Liver (tissue), 9 donors: Measurements from ENCODE around the gene FTO. TPM values are rescaled to one million over a fixed set of nuclear protein-coding genes. Genes with fewer than 3 reads are reported as not detected.
"Not testable (repeated sequence)": the region's sequence is repeated elsewhere in the genome, so short reads cannot be mapped to it uniquely, and the experiment has no call there.

Source experiments
- DNase-seq: peaks from one replicate; pipeline ENCODE4 v3.0.0-alpha.2; 2017; ENCODE audit warnings: low spot score
- H3K27ac ChIP-seq, 2 donors: one replicate each; pipeline ENCODE4 v1.7.0; 2013; ENCODE audit warnings: inconsistent platforms in 2 of 2, low read length in 2 of 2, control low read depth in 1 of 2, low read depth in 1 of 2, mild to moderate bottlenecking in 1 of 2
- H3K27me3 ChIP-seq, 4 donors: one replicate each; pipeline versions ENCODE4 v1.6.1 to v1.7.0; 2013; ENCODE audit warnings: low read length in 3 of 4, inconsistent platforms in 1 of 4, mild to moderate bottlenecking in 1 of 4, moderate library complexity in 1 of 4; ENCODE audit not compliant: control insufficient read depth in 4 of 4, insufficient read depth in 4 of 4
- H3K36me3 ChIP-seq, 4 donors: one replicate each; pipeline versions ENCODE4 v1.6.1 to v1.7.0; 2013; ENCODE audit warnings: low read length in 3 of 4, mild to moderate bottlenecking in 3 of 4, low read depth in 1 of 4, moderate library complexity in 1 of 4; ENCODE audit not compliant: control insufficient read depth in 4 of 4, insufficient read depth in 3 of 4
- H3K4me1 ChIP-seq, 4 donors: one replicate each; pipeline versions ENCODE4 v1.6.1 to v1.7.0; 2013; ENCODE audit warnings: low read length in 3 of 4, mild to moderate bottlenecking in 3 of 4, moderate library complexity in 1 of 4; ENCODE audit not compliant: control insufficient read depth in 4 of 4, insufficient read depth in 4 of 4
- H3K4me3 ChIP-seq, 3 donors: one replicate each; pipeline versions ENCODE4 v1.6.1 to v1.7.0; 2013; ENCODE audit warnings: low read length in 3 of 3, control low read depth in 1 of 3, low read depth in 1 of 3, mild to moderate bottlenecking in 1 of 3
- H3K9ac ChIP-seq, 2 donors: one replicate each; pipeline ENCODE4 v1.7.0; 2013; ENCODE audit warnings: low read length in 2 of 2, mild to moderate bottlenecking in 2 of 2, moderate library complexity in 2 of 2, control low read depth in 1 of 2, low read depth in 1 of 2
- H3K9me3 ChIP-seq, 4 donors: one replicate each; pipeline versions ENCODE4 v1.6.1 to v1.7.0; 2013; ENCODE audit warnings: low read length in 3 of 4; ENCODE audit not compliant: control insufficient read depth in 4 of 4
- ATF3 ChIP-seq: IDR thresholded peaks from 2 replicates; pipeline ENCODE4 v1.6.1; 2016; ENCODE audit warnings: antibody characterized with exemption
- CTCF ChIP-seq: fragments of 150-350 bp; IDR thresholded peaks from 2 replicates; pipeline ENCODE4 v1.5.1; 2017; ENCODE audit warnings: improper control_type of control experiment, low read depth, low read length; ENCODE audit not compliant: missing input control
- EGR1 ChIP-seq, 2 donors: IDR thresholded peaks; 2 replicates each; pipeline ENCODE4 v1.6.1; 2016 to 2018; ENCODE audit warnings: antibody characterized with exemption in 2 of 2, low read depth in 2 of 2
- FOXA2 ChIP-seq: IDR thresholded peaks from 2 replicates; pipeline ENCODE4 v1.6.1; 2016; ENCODE audit warnings: antibody characterized with exemption
- GABPA ChIP-seq, 2 donors: IDR thresholded peaks in 1 of 2; conservative IDR thresholded peaks in 1 of 2; 2 replicates each; pipeline ENCODE4 v1.6.1; 2016; ENCODE audit warnings: antibody characterized with exemption in 2 of 2, mild to moderate bottlenecking in 1 of 2, moderate library complexity in 1 of 2
- HNF4A ChIP-seq, 2 donors: conservative IDR thresholded peaks; 2 replicates each; pipeline ENCODE4 v1.6.1; 2016; ENCODE audit warnings: antibody characterized with exemption in 2 of 2, mild to moderate bottlenecking in 2 of 2
- HNF4G ChIP-seq: IDR thresholded peaks from 2 replicates; pipeline ENCODE4 v1.6.1; 2016; ENCODE audit warnings: antibody characterized with exemption
- JUND ChIP-seq, 2 donors: IDR thresholded peaks; 2 replicates each; pipeline ENCODE4 v1.6.1; 2016; ENCODE audit warnings: antibody characterized with exemption in 2 of 2
- MAX ChIP-seq: IDR thresholded peaks from 2 replicates; pipeline ENCODE4 v1.6.1; 2016; ENCODE audit warnings: antibody characterized with exemption
- NR2F2 ChIP-seq: IDR thresholded peaks from 2 replicates; pipeline ENCODE4 v1.6.1; 2016; ENCODE audit warnings: antibody characterized with exemption
- RAD21 ChIP-seq, 2 donors: IDR thresholded peaks; 2 replicates each; pipeline ENCODE4 v1.6.1; 2016; ENCODE audit warnings: antibody characterized with exemption in 2 of 2, mild to moderate bottlenecking in 2 of 2
- REST ChIP-seq: IDR thresholded peaks from 2 replicates; pipeline ENCODE4 v1.6.1; 2016; ENCODE audit warnings: antibody characterized with exemption, mild to moderate bottlenecking
- RXRA ChIP-seq, 2 donors: IDR thresholded peaks; 2 replicates each; pipeline ENCODE4 v1.6.1; 2017 to 2018; ENCODE audit warnings: antibody characterized with exemption in 2 of 2, mild to moderate bottlenecking in 1 of 2
- TAF1 ChIP-seq: conservative IDR thresholded peaks from 2 replicates; pipeline ENCODE4 v1.6.1; 2016; ENCODE audit warnings: antibody characterized with exemption, mild to moderate bottlenecking
- YY1 ChIP-seq: IDR thresholded peaks from 2 replicates; pipeline ENCODE4 v1.6.1; 2016; ENCODE audit warnings: antibody characterized with exemption, mild to moderate bottlenecking
- WGBS: extraction: QIAGEN DNeasy Blood & Tissue Kit; methylation state at CpG from one replicate; pipeline ENCODE4 v1.1.7; 2013; 5-methylcytosine and 5-hydroxymethylcytosine counted together
- polyA plus RNA-seq, 2 donors: library from polyadenylated mRNA; stranded (reverse) in 1 of 2; unstranded in 1 of 2; fragments of 200-250 nt in 1 of 2; fragments of >200 nt in 1 of 2; fragmentation: Nextera tagmentation in 1 of 2; extraction: Ambion mirVana in 1 of 2; gene quantifications; one replicate each; pipeline versions ENCODE4 v1.2.1 to v1.2.3, GENCODE V29; 2013 to 2015
- total RNA-seq, 2 donors: library from RNA; depleted of rRNA; stranded (reverse); fragments of >200 nt; gene quantifications; one replicate each; pipeline ENCODE4 v1.2.3, GENCODE V29; 2014
- donor health status: healthy.
- donor health status: healthy.
- donor health status: healthy.
- donor health status: healthy.
- donor health status: healthy.

Gene FTO
- total and polyA plus RNA-seq, 4 donors, result 12.0 to 54.2 (median 24.6) TPM

- no peak for TF ChIP-seq YY1
- TF ChIP-seq HNF4A (conservative IDR thresholded peaks at IDR 0.05), result no peak
- no peak for TF ChIP-seq NR2F2
- TF ChIP-seq CTCF, result no peak
- no peak for TF ChIP-seq JUND (IDR thresholded peaks at IDR 0.05)
- TF ChIP-seq REST, result no peak
- no peak for TF ChIP-seq GABPA (IDR thresholded peaks at IDR 0.05 in 1 of 2, conservative IDR thresholded peaks at IDR 0.05 in 1 of 2)
- no peak for TF ChIP-seq TAF1
- no peaks in the 10 kb centered on the region for H3K9me3 ChIP-seq
- no peak overlapping the region for H3K9ac ChIP-seq
- H3K4me3 ChIP-seq, result no peak overlapping the region
- no peak for DNase-seq
- H3K36me3 ChIP-seq, result no peaks in the 10 kb centered on the region
- no peak overlapping the region for H3K27ac ChIP-seq
- H3K27me3 ChIP-seq, result no peaks in the 10 kb centered on the region
- H3K4me1 ChIP-seq, result no peaks in the 10 kb centered on the region
These were observed 25.1 kb upstream of the FTO start for GRCh38 chr16:53678756-53679343.

GRCh38 chr16:53680756-53681155 is 23.2 kb upstream of the FTO start:
- DNase-seq, result no peak
- WGBS, result 90% methylated on average over 2 of the region's 2 CpGs
- Histone ChIP-seq H3K27ac (no peak overlapping the region), H3K9me3 (no peaks in the 10 kb centered on the region), H3K4me1 (no peaks in the 10 kb centered on the region), H3K27me3 (no peaks in the 10 kb centered on the region), H3K9ac (no peak overlapping the region), H3K4me3 (no peak overlapping the region), H3K36me3 (no peaks in the 10 kb centered on the region)
- TF ChIP-seq GABPA (IDR thresholded peaks at IDR 0.05 in 1 of 2, conservative IDR thresholded peaks at IDR 0.05 in 1 of 2), result no peak

- no peaks in the 10 kb centered on the region for H3K36me3 ChIP-seq
- H3K4me1 ChIP-seq, result no peaks in the 10 kb centered on the region
- WGBS, result 48% methylated on average over 2 of the region's 2 CpGs
- TF ChIP-seq YY1, result no peak
- TF ChIP-seq TAF1, result no peak
- no peak for TF ChIP-seq RAD21 (IDR thresholded peaks at IDR 0.05)
- TF ChIP-seq REST, result no peak
- no peak for TF ChIP-seq HNF4A (conservative IDR thresholded peaks at IDR 0.05)
- TF ChIP-seq MAX, result no peak
- TF ChIP-seq EGR1 (IDR thresholded peaks at IDR 0.05; ENCODE audit: low read depth in 2 of 2), result no peak
- no peak for TF ChIP-seq RXRA (IDR thresholded peaks at IDR 0.05)
- TF ChIP-seq FOXA2, result no peak
- no peak for TF ChIP-seq ATF3
- no peak for TF ChIP-seq HNF4G
- H3K27ac ChIP-seq, result no peak overlapping the region
- H3K9me3 ChIP-seq, result no peaks in the 10 kb centered on the region
- no peak overlapping the region for H3K9ac ChIP-seq
- H3K27me3 ChIP-seq, result no peaks in the 10 kb centered on the region
- DNase-seq, result no peak
- H3K4me3 ChIP-seq, result no peak overlapping the region
These were observed 22.6 kb upstream of the FTO start for GRCh38 chr16:53681354-53681753.

GRCh38 chr16:53685334-53685733 is 18.6 kb upstream of the FTO start:
- H3K9me3 ChIP-seq, H3K27me3 ChIP-seq, H3K9ac ChIP-seq, H3K4me1 ChIP-seq, H3K36me3 ChIP-seq, DNase-seq, H3K27ac ChIP-seq, H3K4me3 ChIP-seq: not testable (repeated sequence)
- WGBS, result 97% methylated on average over 3 of the region's 3 CpGs
